Panc1 (cell line): Measurements from ENCODE around the gene RPS6KB2.

ENCODE experiments used
- POLR2AphosphoS5 ChIP-seq: IDR thresholded peaks from 2 replicates; pipeline ENCODE4 v1.6.1; 2012; ENCODE audit warnings: mild to moderate bottlenecking, low read depth, low read length, moderate library complexity
- SIN3A ChIP-seq: IDR thresholded peaks from 2 replicates; pipeline ENCODE4 v1.6.1; 2012; ENCODE audit warnings: low read depth, mild to moderate bottlenecking, low read length, moderate library complexity, borderline replicate concordance; ENCODE audit not compliant: insufficient read depth
- TCF7L2 ChIP-seq: IDR thresholded peaks from 2 replicates; pipeline ENCODE4 v1.6.1; 2011; ENCODE audit warnings: mild to moderate bottlenecking, low read depth, low read length, inconsistent platforms
- TF ChIP-seq, protein P1 (sequence below): fragments of 450-650 bp; IDR thresholded peaks from 2 replicates; pipeline ENCODE4 v1.5.1; 2017; ENCODE audit warnings: mild to moderate bottlenecking

- TF ChIP-seq, protein P1, sequence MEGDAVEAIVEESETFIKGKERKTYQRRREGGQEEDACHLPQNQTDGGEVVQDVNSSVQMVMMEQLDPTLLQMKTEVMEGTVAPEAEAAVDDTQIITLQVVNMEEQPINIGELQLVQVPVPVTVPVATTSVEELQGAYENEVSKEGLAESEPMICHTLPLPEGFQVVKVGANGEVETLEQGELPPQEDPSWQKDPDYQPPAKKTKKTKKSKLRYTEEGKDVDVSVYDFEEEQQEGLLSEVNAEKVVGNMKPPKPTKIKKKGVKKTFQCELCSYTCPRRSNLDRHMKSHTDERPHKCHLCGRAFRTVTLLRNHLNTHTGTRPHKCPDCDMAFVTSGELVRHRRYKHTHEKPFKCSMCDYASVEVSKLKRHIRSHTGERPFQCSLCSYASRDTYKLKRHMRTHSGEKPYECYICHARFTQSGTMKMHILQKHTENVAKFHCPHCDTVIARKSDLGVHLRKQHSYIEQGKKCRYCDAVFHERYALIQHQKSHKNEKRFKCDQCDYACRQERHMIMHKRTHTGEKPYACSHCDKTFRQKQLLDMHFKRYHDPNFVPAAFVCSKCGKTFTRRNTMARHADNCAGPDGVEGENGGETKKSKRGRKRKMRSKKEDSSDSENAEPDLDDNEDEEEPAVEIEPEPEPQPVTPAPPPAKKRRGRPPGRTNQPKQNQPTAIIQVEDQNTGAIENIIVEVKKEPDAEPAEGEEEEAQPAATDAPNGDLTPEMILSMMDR = no peak
- TF ChIP-seq TCF7L2 (no peak), SIN3A (no peak), POLR2AphosphoS5 (no peak)
Measured at GRCh38 chr11:67412495-67413179, 15.7 kb upstream of the RPS6KB2 start.
